MM.1S (cell line): ENCODE measurements around the gene IL12B.
"Not testable (repeated sequence)": the region's sequence is repeated elsewhere in the genome, so short reads cannot be mapped to it uniquely, and the experiment has no call there.

Source experiments
- DNase-seq: peaks from one replicate; pipeline ENCODE4 v3.0.0-alpha.2; 2015
- H2AFZ ChIP-seq: fragments of 300-600 bp; sonication (generic); 2 replicates; pipeline ENCODE4 v1.6.0; 2016; ENCODE audit warnings: antibody characterized with exemption, low read length
- H3F3A ChIP-seq: fragments of 300-600 bp; sonication (generic); 2 replicates; pipeline ENCODE4 v1.6.1; 2016; ENCODE audit warnings: mild to moderate bottlenecking, antibody characterized with exemption, low read length, moderate library complexity, mixed read lengths; ENCODE audit not compliant: insufficient read depth
- H3K27ac ChIP-seq: fragments of 300-600 bp; sonication (generic); 2 replicates; pipeline ENCODE4 v1.5.1; 2016; ENCODE audit warnings: mild to moderate bottlenecking, low read length
- H3K27me3 ChIP-seq: fragments of 300-600 bp; sonication (generic); replicated peaks from 2 replicates; pipeline ENCODE4 v1.6.0; 2016; ENCODE audit warnings: low read length; ENCODE audit not compliant: insufficient read depth
- H3K36me3 ChIP-seq: fragments of 300-600 bp; sonication (generic); replicated peaks from 2 replicates; pipeline ENCODE4 v1.6.1; 2016; ENCODE audit warnings: mild to moderate bottlenecking, low read length, mixed read lengths; ENCODE audit not compliant: insufficient read depth
- H3K4me1 ChIP-seq: fragments of 300-600 bp; sonication (generic); 2 replicates; pipeline ENCODE4 v1.6.1; 2016; ENCODE audit warnings: low read length, mixed read lengths
- H3K4me2 ChIP-seq: fragments of 300-600 bp; sonication (generic); 2 replicates; pipeline ENCODE4 v1.6.0; 2016; ENCODE audit warnings: low read depth, low read length
- H3K4me3 ChIP-seq: fragments of 300-600 bp; sonication (generic); 2 replicates; pipeline ENCODE4 v1.5.1; 2016; ENCODE audit warnings: low read length, mixed read lengths
- H3K79me2 ChIP-seq: fragments of 300-600 bp; sonication (generic); 2 replicates; pipeline ENCODE4 v1.6.1; 2016; ENCODE audit warnings: mixed run types, low read length, mixed read lengths
- H3K9ac ChIP-seq: fragments of 300-600 bp; sonication (generic); 2 replicates; pipeline ENCODE4 v1.6.1; 2016; ENCODE audit warnings: low read length, mixed read lengths
- H3K9me2 ChIP-seq: fragments of 300-600 bp; sonication (generic); replicated peaks from 2 replicates; pipeline ENCODE4 v1.6.1; 2016; ENCODE audit warnings: mild to moderate bottlenecking, low read length, mixed read lengths; ENCODE audit not compliant: insufficient read depth
- H3K9me3 ChIP-seq: fragments of 300-600 bp; sonication (generic); replicated peaks from 2 replicates; pipeline ENCODE4 v1.6.1; 2016; ENCODE audit warnings: mild to moderate bottlenecking, low read length, mixed read lengths; ENCODE audit not compliant: insufficient read depth
- H4K20me1 ChIP-seq: fragments of 300-600 bp; sonication (generic); 2 replicates; pipeline ENCODE4 v1.6.1; 2016; ENCODE audit warnings: mild to moderate bottlenecking, low read length, moderate library complexity, mixed read lengths; ENCODE audit not compliant: insufficient read depth
- CTCF ChIP-seq: fragments of 300-600 bp; sonication (generic); IDR thresholded peaks from 2 replicates; pipeline ENCODE4 v1.5.1; 2016; ENCODE audit warnings: antibody characterized with exemption, low read length, mixed read lengths
- EZH2 ChIP-seq: fragments of 300-600 bp; sonication (generic); optimal IDR thresholded peaks from 2 replicates; pipeline ENCODE3; 2017; ENCODE audit warnings: low read depth, mild to moderate bottlenecking, antibody characterized with exemption, low read length, mixed read lengths
- EZH2phosphoT487 ChIP-seq: fragments of 300-600 bp; sonication (generic); IDR thresholded peaks from 2 replicates; pipeline ENCODE4 v1.6.1; 2018; ENCODE audit warnings: antibody characterized with exemption, low read length

IL12B gene

GRCh38 chr5:159359408-159359807, 29.1 kb upstream of the IL12B start:
- H3K4me2 ChIP-seq = no peak overlapping the region
- no peaks in the 10 kb centered on the region for H3K9me2 ChIP-seq
- no peaks in the 10 kb centered on the region for H3K9me3 ChIP-seq
- TF ChIP-seq CTCF (no peak), EZH2 (no peak), EZH2phosphoT487 (no peak)
- no peak for DNase-seq
- H3F3A ChIP-seq = no peaks in the 10 kb centered on the region
- no peak overlapping the region for H2AFZ ChIP-seq
- no peak overlapping the region for H3K9ac ChIP-seq
- no peaks in the 10 kb centered on the region for H3K36me3 ChIP-seq
- no peaks in the 10 kb centered on the region for H3K4me1 ChIP-seq
- H3K27me3 ChIP-seq = no peaks in the 10 kb centered on the region
- H3K79me2 ChIP-seq = no peaks in the 10 kb centered on the region
- no peak overlapping the region for H3K27ac ChIP-seq
- H3K4me3 ChIP-seq = no peak overlapping the region
- H4K20me1 ChIP-seq = no peaks in the 10 kb centered on the region

GRCh38 chr5:159353661-159354252, 23.5 kb upstream of the IL12B start:
- Histone ChIP-seq H2AFZ (no peak overlapping the region), H3K9me3 (no peaks in the 10 kb centered on the region), H3K27me3 (no peaks in the 10 kb centered on the region), H3K4me1 (peaks cover 10% of the 10 kb centered on the region), H3K36me3 (no peaks in the 10 kb centered on the region), H3K4me3 (no peak overlapping the region), H3K9ac (no peak overlapping the region), H4K20me1 (no peaks in the 10 kb centered on the region), H3K9me2 (no peaks in the 10 kb centered on the region), H3K27ac (no peak overlapping the region), H3K4me2 (no peak overlapping the region), H3K79me2 (no peaks in the 10 kb centered on the region), H3F3A (peaks cover 9% of the 10 kb centered on the region)
- no peak for DNase-seq
- TF ChIP-seq CTCF (no peak), EZH2phosphoT487 (no peak), EZH2 (no peak)

- H3K4me1 ChIP-seq = peaks cover 32% of the 10 kb centered on the region
- H3K36me3 ChIP-seq, H3K9ac ChIP-seq, H4K20me1 ChIP-seq, H3K4me3 ChIP-seq, H2AFZ ChIP-seq, H3K9me3 ChIP-seq, H3K4me2 ChIP-seq, DNase-seq, H3K9me2 ChIP-seq, H3K79me2 ChIP-seq, H3K27me3 ChIP-seq: not testable (repeated sequence)
- peak overlapping the region; percentile 76; the same call in 1 of the 2 replicates for H3K27ac ChIP-seq
- H3F3A ChIP-seq = peaks cover 15% of the 10 kb centered on the region
Measured at GRCh38 chr5:159350644-159351043, 20.4 kb upstream of the IL12B start.

GRCh38 chr5:159350216-159350615, 19.9 kb upstream of the IL12B start:
- not testable (repeated sequence) for H3K9me2 ChIP-seq, H3K79me2 ChIP-seq, H4K20me1 ChIP-seq, H2AFZ ChIP-seq, H3K9me3 ChIP-seq, H3K27me3 ChIP-seq, H3K36me3 ChIP-seq
- Histone ChIP-seq H3K27ac (peak overlapping the region; percentile 76; the same call in 1 of the 2 replicates), H3K4me1 (peaks cover 36% of the 10 kb centered on the region), H3F3A (peaks cover 19% of the 10 kb centered on the region), H3K4me3 (peak overlapping the region; percentile 21; the same call in 1 of the 2 replicates), H3K4me2 (peak overlapping the region; percentile 68), H3K9ac (peak overlapping the region; percentile 29; the same call in 1 of the 2 replicates)
- peak; percentile 87 for DNase-seq
